Endothelial cell of hepatic sinusoid (primary cell): ENCODE data around the gene ECEL1.

Source experiments
- in situ Hi-C: cut with HindIII; loops from 2 replicates; pipeline ENCODE4 v1.10.0; 2017; ENCODE audit warnings: low sequenced_read_pairs

Gene ECEL1

GRCh38 chr2:232432598-232433184 is 54.9 kb downstream of the ECEL1 start:
- in situ Hi-C loops = loop anchor here (10.0 kb wide), 1 partner anchor 538 kb away; no protein-coding TSS in a partner anchor

- in situ Hi-C loops = loop anchor here (10.0 kb wide), 1 partner anchor 537 kb away; no protein-coding TSS in a partner anchor
These were observed 55.7 kb downstream of the ECEL1 start for GRCh38 chr2:232431705-232432590.
